Naive thymus-derived CD4-positive, alpha-beta T cell (primary cell): ENCODE measurements around the gene RPS25. TPM values are rescaled to one million over a fixed set of nuclear protein-coding genes. Genes with fewer than 3 reads are reported as not detected.

ENCODE experiments used
- ATAC-seq: fragments of 150-1000 bp; cut with Tn5 transposase; 2 replicates; pipeline ENCODE4 v1.10.0; 2021; ENCODE audit warnings: mild to moderate bottlenecking, moderate library complexity
- CTCF ChIA-PET: fragments of 350-600 bp; sonication (Branson Sonifier 250); formaldehyde crosslinking; loops from one replicate; lab custom pipeline; 2021; ENCODE audit warnings: antibody characterized with exemption; lab: Charles Lee
- POLR2A ChIA-PET: fragments of 350-600 bp; sonication (Branson Sonifier 250); formaldehyde crosslinking; loops from one replicate; lab custom pipeline; 2021; ENCODE audit warnings: antibody characterized with exemption, inconsistent platforms; lab: Charles Lee
- DNase-seq, 9 donors: peaks; one replicate each; pipeline versions ENCODE4 v3.0.0 to v3.0.0-alpha.2; 2020 to 2022; ENCODE audit warnings: mixed read lengths in 1 of 9
- H3K27ac ChIP-seq: one replicate; pipeline ENCODE4 v1.7.0; 2013; ENCODE audit warnings: mild to moderate bottlenecking, low read depth, low read length, moderate library complexity
- H3K27me3 ChIP-seq, 2 donors: one replicate each; pipeline ENCODE4 v1.7.0; 2013; ENCODE audit warnings: low read length in 2 of 2, mild to moderate bottlenecking in 2 of 2, moderate library complexity in 2 of 2; ENCODE audit not compliant: control insufficient read depth in 2 of 2, insufficient read depth in 2 of 2
- H3K36me3 ChIP-seq, 3 experiments: 1 replicate in 2 of 3; 2 replicates in 1 of 3; pipeline ENCODE4 v1.7.0; 2013; ENCODE audit warnings: low read length in 3 of 3, mild to moderate bottlenecking in 3 of 3, moderate library complexity in 1 of 3; ENCODE audit not compliant: insufficient read depth in 3 of 3, control insufficient read depth in 2 of 3
- H3K4me1 ChIP-seq, 2 donors: one replicate each; pipeline ENCODE4 v1.7.0; 2013; ENCODE audit warnings: low read length in 2 of 2, mild to moderate bottlenecking in 2 of 2, moderate library complexity in 1 of 2; ENCODE audit not compliant: control insufficient read depth in 2 of 2, insufficient read depth in 2 of 2
- H3K4me3 ChIP-seq: 2 replicates; pipeline ENCODE4 v1.7.0; 2013; ENCODE audit warnings: mild to moderate bottlenecking, low read length
- H3K9me3 ChIP-seq, 3 experiments: 1 replicate in 2 of 3; 2 replicates in 1 of 3; pipeline ENCODE4 v1.7.0; 2013; ENCODE audit warnings: low read length in 3 of 3; ENCODE audit not compliant: control insufficient read depth in 2 of 3
- H3K27ac Mint-ChIP-seq, 9 donors: one replicate each; pipeline ENCODE4 v1.8.0; 2020 to 2022; ENCODE audit warnings: mixed read lengths in 9 of 9, mild to moderate bottlenecking in 8 of 9, moderate library complexity in 5 of 9, inconsistent platforms in 2 of 9
- H3K27me3 Mint-ChIP-seq, 5 donors: one replicate each; pipeline ENCODE4 v1.8.0; 2021 to 2022; ENCODE audit warnings: mixed read lengths in 5 of 5, mild to moderate bottlenecking in 1 of 5
- H3K36me3 Mint-ChIP-seq, 5 donors: one replicate each; pipeline ENCODE4 v1.8.0; 2020 to 2022; ENCODE audit warnings: mixed read lengths in 5 of 5, mild to moderate bottlenecking in 3 of 5, inconsistent platforms in 1 of 5
- H3K4me1 Mint-ChIP-seq, 7 donors: one replicate each; pipeline ENCODE4 v1.8.0; 2020 to 2022; ENCODE audit warnings: mixed read lengths in 7 of 7, mild to moderate bottlenecking in 3 of 7, inconsistent platforms in 1 of 7
- H3K4me3 Mint-ChIP-seq, 10 donors: one replicate each; pipeline ENCODE4 v1.8.0; 2020 to 2022; ENCODE audit warnings: mild to moderate bottlenecking in 10 of 10, mixed read lengths in 10 of 10, moderate library complexity in 6 of 10, inconsistent platforms in 2 of 10
- H3K9me3 Mint-ChIP-seq, 11 donors: one replicate each; pipeline ENCODE4 v1.8.0; 2020 to 2022; ENCODE audit warnings: mixed read lengths in 11 of 11, mild to moderate bottlenecking in 4 of 11, inconsistent platforms in 1 of 11, moderate library complexity in 1 of 11
- intact Hi-C, 2 donors: fragments of 100-400 bp; cut with micrococcal nuclease; formaldehyde crosslinking; loops; one replicate each; pipeline ENCODE4 v1.15.1; 2023
- polyA plus RNA-seq, 2 donors: library from polyadenylated mRNA; unstranded; fragments of 300-500 nt; fragmentation: Illumina TruSeq; gene quantifications; one replicate each; pipeline ENCODE4 v1.2.3, GENCODE V29; 2021
- total RNA-seq, 6 experiments: library from RNA in 5 of 6; stranded (reverse) in 5 of 6; gene quantifications; 1 replicate in 5 of 6; 2 replicates in 1 of 6; pipeline ENCODE4 v1.2.3 and lab custom pipeline; 2021 to 2026

RPS25 gene
- total and polyA plus RNA-seq, 7 experiments from 2014 or later = 1,535 to 6,094 (median 2,866) TPM

DNA sequence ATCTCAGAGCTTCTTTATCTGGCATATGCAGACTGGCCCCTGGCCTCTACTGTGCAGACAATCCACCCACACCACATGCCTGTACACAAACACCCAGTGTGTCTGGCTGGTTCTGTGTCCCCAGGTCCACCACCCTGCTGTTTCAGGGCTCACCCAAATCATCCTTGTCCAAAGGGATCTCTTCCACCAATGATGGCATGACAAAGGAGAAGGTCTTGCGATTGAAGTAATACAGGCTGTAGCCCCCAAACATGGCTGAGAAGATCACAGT lies 10.9 kb upstream of the RPS25 start:
- Mint-ChIP-seq H3K9me3 (no peaks in the 10 kb centered on the region), H3K4me3 (peak overlapping the region in 9 of 10 donors; percentile 1 to 93 (median 79)), H3K36me3 (peaks cover 0 to 13% (median 3%) of the 10 kb centered on the region in 5 donors), H3K4me1 (peaks cover 12 to 36% (median 29%) of the 10 kb centered on the region in 7 donors), H3K27me3 (no peaks in the 10 kb centered on the region), H3K27ac (peak overlapping the region in 8 of 9 donors; percentile 4 to 88 (median 73))
- no peak for DNase-seq
- Histone ChIP-seq H3K4me3 (no peak overlapping the region), H3K27ac (no peak overlapping the region), H3K36me3 (peaks cover 4 to 35% (median 5%) of the 10 kb centered on the region in 3 experiments), H3K27me3 (no peaks in the 10 kb centered on the region), H3K4me1 (peaks cover 0 to 10% of the 10 kb centered on the region in 2 donors), H3K9me3 (no peaks in the 10 kb centered on the region)
- intact Hi-C loops = no loop called here
- no peak for ATAC-seq
- ChIA-PET CTCF (no interaction called here), POLR2A (interaction anchor here (0.6 to 5.6 kb wide), 5 partner anchors 7 to 73 kb away, joined by 3 to 67 read pairs (median 4); partner anchors contain the start of genes DPAGT1, RPS25, TRAPPC4 and VPS11)

DNA sequence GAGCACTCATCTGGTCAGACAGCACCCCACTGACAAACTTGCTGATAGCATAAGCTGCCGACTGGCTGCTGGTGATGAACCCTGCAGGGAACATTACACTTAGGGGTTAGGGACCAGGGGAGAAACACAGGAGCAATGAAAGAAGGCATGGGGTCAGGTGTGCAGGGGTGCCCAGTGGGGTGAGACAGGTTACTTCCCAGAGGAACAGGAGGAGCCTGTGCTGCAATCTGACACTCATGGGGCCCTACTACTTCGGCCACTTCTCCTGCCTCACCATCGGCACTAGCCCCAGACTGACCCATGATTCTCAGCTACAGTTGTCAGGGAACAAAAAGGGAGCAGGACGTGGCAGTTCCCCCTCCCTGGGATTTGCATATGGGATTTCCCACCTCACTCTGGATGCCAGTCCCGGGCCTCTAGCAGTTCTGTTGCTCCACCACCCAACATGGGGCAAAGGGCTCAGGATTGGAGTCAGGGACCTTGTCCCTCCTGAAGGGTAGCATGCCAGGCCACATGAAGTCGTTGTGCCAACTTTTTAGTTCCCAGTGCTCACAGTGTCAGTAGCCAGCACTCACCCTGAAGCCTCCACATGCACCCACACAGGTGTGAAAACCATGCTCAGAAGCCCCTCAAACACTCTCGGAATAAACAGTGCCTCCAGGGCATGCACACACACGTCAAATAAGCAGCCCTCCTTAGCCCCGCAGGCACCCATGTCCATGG lies 10.4 kb upstream of the RPS25 start:
- H3K4me1 Mint-ChIP-seq = peaks cover 15 to 41% (median 34%) of the 10 kb centered on the region in 7 donors
- H3K27ac ChIP-seq = no peak overlapping the region

GRCh38 chr11:119027561-119028345 lies 9.6 kb upstream of the RPS25 start:
- peaks cover 0 to 22% (median 8%) of the 10 kb centered on the region in 5 donors for H3K36me3 Mint-ChIP-seq
- ChIA-PET CTCF (no interaction called here), POLR2A (interaction anchor here (0.6 to 5.6 kb wide), 4 partner anchors 9 to 828 kb away, joined by 3 to 67 read pairs (median 3); partner anchors contain the start of genes RPS25 and TRAPPC4)
- peak overlapping the region in 1 of 10 donors; percentile 20 for H3K4me3 Mint-ChIP-seq
- peaks cover 0 to 10% of the 10 kb centered on the region in 2 donors for H3K4me1 ChIP-seq
- intact Hi-C loops = no loop called here
- H3K9me3 Mint-ChIP-seq = no peaks in the 10 kb centered on the region
- H3K36me3 ChIP-seq = peaks cover 13 to 45% (median 14%) of the 10 kb centered on the region in 3 experiments
- ATAC-seq = no peak
- peaks cover 21 to 44% (median 38%) of the 10 kb centered on the region in 7 donors for H3K4me1 Mint-ChIP-seq
- no peak overlapping the region for H3K27ac ChIP-seq
- H3K27me3 ChIP-seq = no peaks in the 10 kb centered on the region
- H3K27ac Mint-ChIP-seq = peak overlapping the region in 1 of 9 donors; percentile 34
- no peaks in the 10 kb centered on the region for H3K9me3 ChIP-seq
- DNase-seq = no peak
- no peak overlapping the region for H3K4me3 ChIP-seq
- H3K27me3 Mint-ChIP-seq = no peaks in the 10 kb centered on the region

More for the DNA sequence above, 10.4 kb upstream of the RPS25 start:
- Histone ChIP-seq H3K4me3 (no peak overlapping the region), H3K9me3 (no peaks in the 10 kb centered on the region), H3K36me3 (peaks cover 7 to 40% (median 9%) of the 10 kb centered on the region in 3 experiments), H3K4me1 (peaks cover 0 to 10% of the 10 kb centered on the region in 2 donors), H3K27me3 (no peaks in the 10 kb centered on the region)
- ChIA-PET POLR2A (interaction anchor here (0.6 to 5.6 kb wide), 4 partner anchors 10 to 829 kb away, joined by 3 to 67 read pairs (median 3); partner anchors contain the start of genes RPS25 and TRAPPC4), CTCF (no interaction called here)
- intact Hi-C loops = no loop called here
- Mint-ChIP-seq H3K4me3 (peak overlapping the region in 9 of 10 donors; percentile 1 to 93 (median 79)), H3K36me3 (peaks cover 0 to 18% (median 5%) of the 10 kb centered on the region in 5 donors), H3K27ac (peak overlapping the region in 7 of 9 donors; percentile 4 to 88 (median 59)), H3K9me3 (no peaks in the 10 kb centered on the region), H3K27me3 (no peaks in the 10 kb centered on the region)
- ATAC-seq (no peak), DNase-seq (no peak)

DNA sequence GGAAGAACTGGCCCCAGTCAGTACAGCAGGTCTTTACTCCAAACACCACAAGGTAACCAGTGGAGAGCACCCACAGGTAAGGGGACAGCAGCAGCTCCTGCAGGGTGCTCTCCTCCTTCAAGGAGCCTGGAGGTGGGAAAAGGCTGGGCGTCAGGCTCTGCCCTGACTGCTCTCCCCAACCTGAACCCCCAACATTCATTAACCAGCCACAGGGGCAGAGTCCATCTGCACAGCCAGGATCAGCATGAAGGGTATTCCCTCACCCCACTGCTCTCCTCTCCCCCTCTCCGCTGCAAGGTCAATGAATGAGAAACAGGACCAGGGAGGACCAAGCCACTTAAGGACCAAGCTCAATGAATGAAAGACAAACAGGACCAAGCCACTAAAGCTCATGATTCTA lies 8.8 kb upstream of the RPS25 start:
- peak overlapping the region in 3 of 9 donors; percentile 38 to 59 (median 58) for H3K27ac Mint-ChIP-seq

GRCh38 chr11:119025978-119026766 lies 8.0 kb upstream of the RPS25 start:
- CTCF ChIA-PET = interaction anchor here (0.6 kb wide), 1 partner anchor 70 kb away, joined by 4 read pairs; no protein-coding TSS in a partner anchor
- H3K27ac Mint-ChIP-seq = peak overlapping the region in 4 of 9 donors; percentile 8 to 71 (median 60)

More for the DNA sequence above, 8.8 kb upstream of the RPS25 start:
- Histone ChIP-seq H3K27me3 (no peaks in the 10 kb centered on the region), H3K4me3 (no peak overlapping the region), H3K4me1 (peaks cover 0 to 10% of the 10 kb centered on the region in 2 donors), H3K9me3 (no peaks in the 10 kb centered on the region), H3K36me3 (peaks cover 13 to 52% (median 14%) of the 10 kb centered on the region in 3 experiments), H3K27ac (no peak overlapping the region)
- H3K4me1 Mint-ChIP-seq = peaks cover 21 to 46% (median 43%) of the 10 kb centered on the region in 7 donors
- peak overlapping the region in 1 of 10 donors; percentile 34 for H3K4me3 Mint-ChIP-seq
- no peak for ATAC-seq
- POLR2A ChIA-PET = interaction anchor here (5.6 kb wide), 1 partner anchor 8 kb away, joined by 67 read pairs; the partner anchor contains the start of genes RPS25 and TRAPPC4
- H3K36me3 Mint-ChIP-seq = peaks cover 0 to 22% (median 8%) of the 10 kb centered on the region in 5 donors
- CTCF ChIA-PET = no interaction called here
- H3K27me3 Mint-ChIP-seq = no peaks in the 10 kb centered on the region
- intact Hi-C loops = no loop called here
- no peaks in the 10 kb centered on the region for H3K9me3 Mint-ChIP-seq
- DNase-seq = no peak

More at GRCh38 chr11:119025978-119026766, 8.0 kb upstream of the RPS25 start:
- peaks cover 6 to 15% of the 10 kb centered on the region in 2 donors for H3K4me1 ChIP-seq
- intact Hi-C loops = no loop called here
- Mint-ChIP-seq H3K27me3 (no peaks in the 10 kb centered on the region), H3K36me3 (peaks cover 0 to 28% (median 15%) of the 10 kb centered on the region in 5 donors), H3K9me3 (no peaks in the 10 kb centered on the region), H3K4me3 (no peak overlapping the region), H3K4me1 (peaks cover 21 to 54% (median 49%) of the 10 kb centered on the region in 7 donors)
- peaks cover 14 to 60% (median 20%) of the 10 kb centered on the region in 3 experiments for H3K36me3 ChIP-seq
- ATAC-seq (no peak), DNase-seq (no peak)
- no peaks in the 10 kb centered on the region for H3K9me3 ChIP-seq
- POLR2A ChIA-PET = interaction anchor here (0.6 to 1.4 kb wide), 2 partner anchors 10 to 89 kb away, joined by 3 to 5 read pairs; no protein-coding TSS in a partner anchor
- no peak overlapping the region for H3K27ac ChIP-seq
- no peak overlapping the region for H3K4me3 ChIP-seq
- H3K27me3 ChIP-seq = no peaks in the 10 kb centered on the region
